HEK293 (cell line): Measurements from ENCODE around the gene ATP8A2.
"Not testable (repeated sequence)": the region's sequence is repeated elsewhere in the genome, so short reads cannot be mapped to it uniquely, and the experiment has no call there.

Experiments
- CTCF ChIA-PET: fragments of 350-600 bp; formaldehyde crosslinking; extraction: SDS; loops from one replicate; lab custom pipeline; 2021; ENCODE audit warnings: antibody characterized with exemption; lab: Yijun Ruan, JAX
- POLR2A ChIA-PET: fragments of 300-600 bp; formaldehyde crosslinking; extraction: SDS; loops from one replicate; lab custom pipeline; 2020; ENCODE audit warnings: antibody characterized with exemption, inconsistent platforms; lab: Yijun Ruan, JAX
- H3K27ac ChIP-seq: fragments of 200-500 bp; sonication (Bioruptor generic); 2 replicates; pipeline ENCODE4 v1.5.1; 2014; ENCODE audit warnings: low read depth, low read length, control low read depth, inconsistent platforms; ENCODE audit errors: extremely low read depth
- H3K36me3 ChIP-seq, 2 experiments: fragments of 200-500 bp in 1 of 2; sonication (Bioruptor generic) in 1 of 2; 1 replicate in 1 of 2; 2 replicates in 1 of 2; pipeline ENCODE4 v1.5.1; 2014 to 2017; ENCODE audit warnings: inconsistent platforms in 2 of 2, low read length in 2 of 2; ENCODE audit not compliant: control insufficient read depth in 2 of 2, insufficient read depth in 1 of 2
- H3K4me1 ChIP-seq: fragments of 200-500 bp; sonication (Bioruptor generic); 2 replicates; pipeline ENCODE4 v1.5.1; 2014; ENCODE audit warnings: mild to moderate bottlenecking, low read length, inconsistent platforms; ENCODE audit not compliant: control insufficient read depth, insufficient read depth
- H3K4me3 ChIP-seq: 2 replicates; pipeline ENCODE4 v1.5.1; 2011; ENCODE audit warnings: low read depth, mild to moderate bottlenecking, control low read depth, low read length, moderate library complexity
- H3K9me3 ChIP-seq: fragments of 200-500 bp; sonication (Bioruptor generic); 2 replicates; pipeline ENCODE4 v1.5.1; 2014; ENCODE audit warnings: low read depth, low read length, inconsistent platforms; ENCODE audit not compliant: control insufficient read depth, insufficient read depth
- FEZF1 ChIP-seq: fragments of 450-650 bp; formaldehyde crosslinking; IDR thresholded peaks from 2 replicates; pipeline ENCODE4 v1.5.1; 2016; ENCODE audit warnings: missing biosample characterization, missing genetic modification characterization
- KLF1 ChIP-seq: fragments of 450-650 bp; formaldehyde crosslinking; IDR thresholded peaks from 2 replicates; pipeline ENCODE4 v1.5.1; 2016; ENCODE audit warnings: missing biosample characterization, missing genetic modification characterization
- ZBTB10 ChIP-seq: fragments of 450-650 bp; formaldehyde crosslinking; IDR thresholded peaks from 2 replicates; pipeline ENCODE4 v1.5.1; 2016; ENCODE audit warnings: missing biosample characterization, missing genetic modification characterization
- ZBTB8A ChIP-seq: fragments of 450-650 bp; formaldehyde crosslinking; IDR thresholded peaks from 2 replicates; pipeline ENCODE4 v1.5.1; 2016; ENCODE audit warnings: missing biosample characterization, missing genetic modification characterization
- ZNF138 ChIP-seq: fragments of 450-650 bp; formaldehyde crosslinking; IDR thresholded peaks from 2 replicates; pipeline ENCODE4 v1.5.1; 2016; ENCODE audit warnings: missing biosample characterization, missing genetic modification characterization, borderline replicate concordance
- ZNF140 ChIP-seq: fragments of 450-650 bp; formaldehyde crosslinking; IDR thresholded peaks from 2 replicates; pipeline ENCODE4 v1.5.1; 2016; ENCODE audit warnings: missing biosample characterization, missing genetic modification characterization
- ZNF202 ChIP-seq: fragments of 450-650 bp; formaldehyde crosslinking; IDR thresholded peaks from 2 replicates; pipeline ENCODE4 v1.5.1; 2016; ENCODE audit warnings: missing biosample characterization, missing genetic modification characterization, borderline replicate concordance
- ZNF366 ChIP-seq: fragments of 450-650 bp; formaldehyde crosslinking; conservative IDR thresholded peaks from 2 replicates; pipeline ENCODE4 v1.5.1; 2016; ENCODE audit warnings: missing biosample characterization, missing genetic modification characterization
- ZNF394 ChIP-seq: fragments of 450-650 bp; formaldehyde crosslinking; IDR thresholded peaks from 2 replicates; pipeline ENCODE4 v1.5.1; 2016; ENCODE audit warnings: missing biosample characterization, missing genetic modification characterization, mild to moderate bottlenecking, moderate library complexity, borderline replicate concordance
- ZNF555 ChIP-seq: fragments of 450-650 bp; formaldehyde crosslinking; conservative IDR thresholded peaks from 2 replicates; pipeline ENCODE4 v1.5.1; 2017; ENCODE audit warnings: missing biosample characterization, mild to moderate bottlenecking, missing genetic modification characterization, inconsistent platforms
- ZNF560 ChIP-seq: fragments of 450-650 bp; formaldehyde crosslinking; IDR thresholded peaks from 2 replicates; pipeline ENCODE4 v1.5.1; 2017; ENCODE audit warnings: missing biosample characterization, missing genetic modification characterization, borderline replicate concordance
- ZNF561 ChIP-seq: fragments of 450-650 bp; IDR thresholded peaks from 2 replicates; pipeline ENCODE4 v1.5.1; 2018; ENCODE audit warnings: missing biosample characterization, missing genetic modification characterization, borderline replicate concordance
- ZNF654 ChIP-seq: fragments of 450-650 bp; formaldehyde crosslinking; IDR thresholded peaks from 2 replicates; pipeline ENCODE4 v1.5.1; 2016; ENCODE audit warnings: low read depth, missing biosample characterization, missing genetic modification characterization
- ZNF664 ChIP-seq: fragments of 450-650 bp; formaldehyde crosslinking; IDR thresholded peaks from 2 replicates; pipeline ENCODE4 v1.5.1; 2016; ENCODE audit warnings: missing biosample characterization, missing genetic modification characterization
- ZNF785 ChIP-seq: fragments of 450-650 bp; formaldehyde crosslinking; IDR thresholded peaks from 2 replicates; pipeline ENCODE4 v1.5.1; 2016; ENCODE audit warnings: missing biosample characterization, missing genetic modification characterization
- ZXDB ChIP-seq: fragments of 450-650 bp; formaldehyde crosslinking; IDR thresholded peaks from 2 replicates; pipeline ENCODE4 v1.5.1; 2016; ENCODE audit warnings: missing biosample characterization, missing genetic modification characterization
- TF ChIP-seq, protein P1 (sequence below): fragments of 450-650 bp; formaldehyde crosslinking; IDR thresholded peaks from 2 replicates; pipeline ENCODE4 v1.5.1; 2016; ENCODE audit warnings: missing biosample characterization, missing genetic modification characterization
- TF ChIP-seq, protein P2 (sequence below): fragments of 450-650 bp; formaldehyde crosslinking; conservative IDR thresholded peaks from 2 replicates; pipeline ENCODE4 v1.5.1; 2016; ENCODE audit warnings: low read depth, missing biosample characterization, missing genetic modification characterization
- TF ChIP-seq, protein P3 (sequence below): fragments of 450-650 bp; formaldehyde crosslinking; IDR thresholded peaks from 2 replicates; pipeline ENCODE4 v1.5.1; 2016; ENCODE audit warnings: missing biosample characterization, missing genetic modification characterization

The ATP8A2 gene

GRCh38 chr13:25354377-25354776 is 17.4 kb upstream of the ATP8A2 start:
- H3K4me1 ChIP-seq = no peaks in the 10 kb centered on the region
- ChIA-PET POLR2A (no interaction called here), CTCF (no interaction called here)
- no peak for TF ChIP-seq ZNF785
- TF ChIP-seq KLF1 (tag by site-specific recombination) = no peak
- no peak for TF ChIP-seq ZNF138 (tag by site-specific recombination)
- TF ChIP-seq ZNF366 (tag by site-specific recombination) = no peak
- TF ChIP-seq, protein P1, sequence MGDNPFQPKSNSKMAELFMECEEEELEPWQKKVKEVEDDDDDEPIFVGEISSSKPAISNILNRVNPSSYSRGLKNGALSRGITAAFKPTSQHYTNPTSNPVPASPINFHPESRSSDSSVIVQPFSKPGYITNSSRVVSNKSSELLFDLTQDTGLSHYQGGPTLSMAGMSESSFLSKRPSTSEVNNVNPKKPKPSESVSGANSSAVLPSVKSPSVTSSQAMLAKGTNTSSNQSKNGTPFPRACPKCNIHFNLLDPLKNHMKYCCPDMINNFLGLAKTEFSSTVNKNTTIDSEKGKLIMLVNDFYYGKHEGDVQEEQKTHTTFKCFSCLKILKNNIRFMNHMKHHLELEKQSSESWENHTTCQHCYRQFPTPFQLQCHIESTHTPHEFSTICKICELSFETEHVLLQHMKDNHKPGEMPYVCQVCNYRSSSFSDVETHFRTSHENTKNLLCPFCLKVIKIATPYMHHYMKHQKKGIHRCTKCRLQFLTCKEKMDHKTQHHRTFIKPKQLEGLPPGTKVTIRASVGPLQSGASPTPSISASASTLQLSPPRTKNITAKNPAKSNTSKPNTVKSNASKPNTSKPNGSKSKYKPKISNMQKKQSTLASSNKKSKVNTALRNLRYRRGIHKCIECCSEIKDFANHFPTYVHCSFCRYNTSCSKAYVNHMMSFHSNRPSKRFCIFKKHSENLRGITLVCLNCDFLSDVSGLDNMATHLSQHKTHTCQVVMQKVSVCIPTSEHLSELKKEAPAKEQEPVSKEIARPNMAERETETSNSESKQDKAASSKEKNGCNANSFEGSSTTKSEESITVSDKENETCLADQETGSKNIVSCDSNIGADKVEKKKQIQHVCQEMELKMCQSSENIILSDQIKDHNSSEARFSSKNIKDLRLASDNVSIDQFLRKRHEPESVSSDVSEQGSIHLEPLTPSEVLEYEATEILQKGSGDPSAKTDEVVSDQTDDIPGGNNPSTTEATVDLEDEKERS (tag by site-specific recombination) = no peak
- TF ChIP-seq ZNF561 (tag by site-specific recombination) = no peak
- no peak for TF ChIP-seq ZBTB10
- TF ChIP-seq FEZF1 (tag by site-specific recombination) = no peak
- TF ChIP-seq, all 188 proteins: peak for 0
- Histone ChIP-seq H3K9me3 (no peaks in the 10 kb centered on the region), H3K27ac (no peak overlapping the region), H3K4me3 (no peak overlapping the region), H3K36me3 (no peaks in the 10 kb centered on the region)

GRCh38 chr13:25360443-25360842 is 11.3 kb upstream of the ATP8A2 start:
- H3K4me1 ChIP-seq, H3K27ac ChIP-seq, CTCF ChIA-PET, POLR2A ChIA-PET, H3K9me3 ChIP-seq, H3K4me3 ChIP-seq, H3K36me3 ChIP-seq: not testable (repeated sequence)
- TF ChIP-seq ZNF202 (tag by site-specific recombination) (peak; percentile 62; the same call in 1 of the 2 replicates), ZNF664 (tag by site-specific recombination) (0 out of 2 replicates have a peak, but pooled peaks have one; percentile 42), ZNF654 (tag by site-specific recombination) (peak; percentile 27; the same call in 1 of the 2 replicates), ZNF394 (tag by site-specific recombination) (peak; percentile 84; the same call in 1 of the 2 replicates), ZNF140 (tag by site-specific recombination) (peak; percentile 63), ZNF560 (peak; percentile 73; the same call in 1 of the 2 replicates), ZBTB8A (tag by site-specific recombination) (peak; percentile 52; the same call in 1 of the 2 replicates), ZNF555 (tag by site-specific recombination) (peak; percentile 55), ZXDB (tag by site-specific recombination) (peak; percentile 41; the same call in 1 of the 2 replicates)
- TF ChIP-seq, protein P2, sequence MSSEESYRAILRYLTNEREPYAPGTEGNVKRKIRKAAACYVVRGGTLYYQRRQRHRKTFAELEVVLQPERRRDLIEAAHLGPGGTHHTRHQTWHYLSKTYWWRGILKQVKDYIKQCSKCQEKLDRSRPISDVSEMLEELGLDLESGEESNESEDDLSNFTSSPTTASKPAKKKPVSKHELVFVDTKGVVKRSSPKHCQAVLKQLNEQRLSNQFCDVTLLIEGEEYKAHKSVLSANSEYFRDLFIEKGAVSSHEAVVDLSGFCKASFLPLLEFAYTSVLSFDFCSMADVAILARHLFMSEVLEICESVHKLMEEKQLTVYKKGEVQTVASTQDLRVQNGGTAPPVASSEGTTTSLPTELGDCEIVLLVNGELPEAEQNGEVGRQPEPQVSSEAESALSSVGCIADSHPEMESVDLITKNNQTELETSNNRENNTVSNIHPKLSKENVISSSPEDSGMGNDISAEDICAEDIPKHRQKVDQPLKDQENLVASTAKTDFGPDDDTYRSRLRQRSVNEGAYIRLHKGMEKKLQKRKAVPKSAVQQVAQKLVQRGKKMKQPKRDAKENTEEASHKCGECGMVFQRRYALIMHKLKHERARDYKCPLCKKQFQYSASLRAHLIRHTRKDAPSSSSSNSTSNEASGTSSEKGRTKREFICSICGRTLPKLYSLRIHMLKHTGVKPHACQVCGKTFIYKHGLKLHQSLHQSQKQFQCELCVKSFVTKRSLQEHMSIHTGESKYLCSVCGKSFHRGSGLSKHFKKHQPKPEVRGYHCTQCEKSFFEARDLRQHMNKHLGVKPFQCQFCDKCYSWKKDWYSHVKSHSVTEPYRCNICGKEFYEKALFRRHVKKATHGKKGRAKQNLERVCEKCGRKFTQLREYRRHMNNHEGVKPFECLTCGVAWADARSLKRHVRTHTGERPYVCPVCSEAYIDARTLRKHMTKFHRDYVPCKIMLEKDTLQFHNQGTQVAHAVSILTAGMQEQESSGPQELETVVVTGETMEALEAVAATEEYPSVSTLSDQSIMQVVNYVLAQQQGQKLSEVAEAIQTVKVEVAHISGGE (tag by site-specific recombination) = peak; percentile 63
- TF ChIP-seq, protein P3, sequence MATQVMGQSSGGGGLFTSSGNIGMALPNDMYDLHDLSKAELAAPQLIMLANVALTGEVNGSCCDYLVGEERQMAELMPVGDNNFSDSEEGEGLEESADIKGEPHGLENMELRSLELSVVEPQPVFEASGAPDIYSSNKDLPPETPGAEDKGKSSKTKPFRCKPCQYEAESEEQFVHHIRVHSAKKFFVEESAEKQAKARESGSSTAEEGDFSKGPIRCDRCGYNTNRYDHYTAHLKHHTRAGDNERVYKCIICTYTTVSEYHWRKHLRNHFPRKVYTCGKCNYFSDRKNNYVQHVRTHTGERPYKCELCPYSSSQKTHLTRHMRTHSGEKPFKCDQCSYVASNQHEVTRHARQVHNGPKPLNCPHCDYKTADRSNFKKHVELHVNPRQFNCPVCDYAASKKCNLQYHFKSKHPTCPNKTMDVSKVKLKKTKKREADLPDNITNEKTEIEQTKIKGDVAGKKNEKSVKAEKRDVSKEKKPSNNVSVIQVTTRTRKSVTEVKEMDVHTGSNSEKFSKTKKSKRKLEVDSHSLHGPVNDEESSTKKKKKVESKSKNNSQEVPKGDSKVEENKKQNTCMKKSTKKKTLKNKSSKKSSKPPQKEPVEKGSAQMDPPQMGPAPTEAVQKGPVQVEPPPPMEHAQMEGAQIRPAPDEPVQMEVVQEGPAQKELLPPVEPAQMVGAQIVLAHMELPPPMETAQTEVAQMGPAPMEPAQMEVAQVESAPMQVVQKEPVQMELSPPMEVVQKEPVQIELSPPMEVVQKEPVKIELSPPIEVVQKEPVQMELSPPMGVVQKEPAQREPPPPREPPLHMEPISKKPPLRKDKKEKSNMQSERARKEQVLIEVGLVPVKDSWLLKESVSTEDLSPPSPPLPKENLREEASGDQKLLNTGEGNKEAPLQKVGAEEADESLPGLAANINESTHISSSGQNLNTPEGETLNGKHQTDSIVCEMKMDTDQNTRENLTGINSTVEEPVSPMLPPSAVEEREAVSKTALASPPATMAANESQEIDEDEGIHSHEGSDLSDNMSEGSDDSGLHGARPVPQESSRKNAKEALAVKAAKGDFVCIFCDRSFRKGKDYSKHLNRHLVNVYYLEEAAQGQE (tag by site-specific recombination) = peak; percentile 32; the same call in 1 of the 2 replicates
